K562 (cell line): ENCODE results near the gene RTL1. TPM values are rescaled to one million over a fixed set of nuclear protein-coding genes. Genes with fewer than 3 reads are reported as not detected.

Source experiments
- BRCA1 ChIP-seq, 2 experiments: fragments of 450-650 bp in 1 of 2; sonication (generic) in 1 of 2; formaldehyde crosslinking in 1 of 2; IDR thresholded peaks; 2 replicates each; pipeline versions ENCODE4 v1.5.0 to v1.6.1; 2017 to 2020; ENCODE audit warnings: mild to moderate bottlenecking in 1 of 2, missing genetic modification reagents in 1 of 2
- DACH1 ChIP-seq: fragments of 450-650 bp; IDR thresholded peaks from 2 replicates; pipeline ENCODE4 v1.6.1; 2018; ENCODE audit not compliant: partially characterized antibody
- EP300 ChIP-seq: IDR thresholded peaks from 2 replicates; pipeline ENCODE4 v1.6.1; 2012; ENCODE audit warnings: low read length, improper control_type of control experiment
- FIP1L1 ChIP-seq: fragments of 200-400 bp; formaldehyde crosslinking; IDR thresholded peaks from 2 replicates; pipeline ENCODE4 v1.6.1; 2018; ENCODE audit warnings: mild to moderate bottlenecking, low read depth, low read length; ENCODE audit not compliant: poor library complexity, severe bottlenecking
- KLF13 ChIP-seq: fragments of 450-650 bp; IDR thresholded peaks from 2 replicates; pipeline ENCODE4 v1.6.1; 2016; ENCODE audit warnings: missing genetic modification characterization, low read depth, mild to moderate bottlenecking, missing compliant biosample characterization, moderate library complexity, borderline replicate concordance
- MECOM ChIP-seq: fragments of 250-450 bp; sonication (Bioruptor Pico); IDR thresholded peaks from 2 replicates; pipeline ENCODE4 v1.8.0; 2022; ENCODE audit warnings: inconsistent platforms
- NFXL1 ChIP-seq: fragments of 450-650 bp; formaldehyde crosslinking; IDR thresholded peaks from 2 replicates; pipeline ENCODE4 v1.4.0; 2021; ENCODE audit warnings: mild to moderate bottlenecking
- NR1H2 ChIP-seq: sonication (generic); formaldehyde crosslinking; IDR thresholded peaks from 2 replicates; pipeline ENCODE4 v1.4.0; 2020; ENCODE audit warnings: mild to moderate bottlenecking, missing genetic modification reagents
- POLR2A ChIP-seq: fragments of 450-650 bp; conservative IDR thresholded peaks from 2 replicates; pipeline ENCODE4 v1.6.1; 2016
- RAD21 ChIP-seq, 2 experiments: fragments of 250-450 bp in 1 of 2; fragments of 450-650 bp in 1 of 2; sonication (Bioruptor Pico) in 1 of 2; formaldehyde crosslinking in 1 of 2; IDR thresholded peaks in 1 of 2; conservative IDR thresholded peaks in 1 of 2; 2 replicates each; pipeline versions ENCODE4 v1.4.0 to v1.8.0; 2020 to 2022; ENCODE audit warnings: mild to moderate bottlenecking in 2 of 2, moderate library complexity in 1 of 2
- SIRT6 ChIP-seq: IDR thresholded peaks from one replicate; pipeline ENCODE4 v1.6.1; 2012; ENCODE audit warnings: low read depth, mild to moderate bottlenecking, control low read depth, inconsistent platforms, low read length, moderate library complexity
- SUPT5H ChIP-seq: fragments of 450-650 bp; IDR thresholded peaks from 2 replicates; pipeline ENCODE4 v1.6.1; 2016
- TAF9B ChIP-seq: fragments of 450-650 bp; IDR thresholded peaks from 2 replicates; pipeline ENCODE4 v1.6.1; 2018; ENCODE audit warnings: mild to moderate bottlenecking; ENCODE audit not compliant: partially characterized antibody
- TCF7 ChIP-seq: sonication (generic); IDR thresholded peaks from 2 replicates; pipeline ENCODE4 v1.6.1; 2016; ENCODE audit warnings: antibody characterized with exemption, borderline replicate concordance
- TCF7L2 ChIP-seq: fragments of 150-350 bp; IDR thresholded peaks from 2 replicates; pipeline ENCODE4 v1.6.1; 2016; ENCODE audit warnings: low read depth, mild to moderate bottlenecking, low read length, moderate library complexity
- WHSC1 ChIP-seq: IDR thresholded peaks from one replicate; pipeline ENCODE4 v1.6.1; 2012; ENCODE audit warnings: low read length, control low read depth, inconsistent platforms
- ZNF165 ChIP-seq: fragments of 250-450 bp; sonication (Bioruptor Pico); IDR thresholded peaks from 2 replicates; pipeline ENCODE4 v1.4.0; 2020; ENCODE audit warnings: borderline replicate concordance
- ZNF695 ChIP-seq: fragments of 450-650 bp; formaldehyde crosslinking; IDR thresholded peaks from 2 replicates; pipeline ENCODE4 v1.4.0; 2020; ENCODE audit warnings: mild to moderate bottlenecking, moderate library complexity
- ZNF75A ChIP-seq: fragments of 450-650 bp; formaldehyde crosslinking; IDR thresholded peaks from 2 replicates; pipeline ENCODE4 v1.4.0; 2020; ENCODE audit warnings: mild to moderate bottlenecking
- polyA plus RNA-seq, 8 experiments: library from polyadenylated mRNA; depleted of rRNA in 4 of 8; stranded (reverse) in 5 of 8; unstranded in 3 of 8; fragments of >200 nt; fragmentation: Nextera tagmentation in 2 of 8; fragmentation: Illumina TruSeq in 1 of 8; extraction: Ambion mirVana in 2 of 8; extraction: Trizol in 1 of 8; gene quantifications; 2 replicates each; pipeline versions ENCODE4 v1.2.1 to v1.2.3, GENCODE V29; 2011 to 2014; ENCODE audit warnings: inconsistent platforms in 1 of 8, missing spikeins in 1 of 8
- total RNA-seq, 7 experiments: library from RNA; depleted of rRNA in 6 of 7; stranded (reverse); fragments of >200 nt in 6 of 7; fragmentation: Illumina TruSeq in 2 of 7; extraction: Trizol in 2 of 7; gene quantifications; 2 replicates each; pipeline versions ENCODE4 v1.2.1 to v1.2.3, GENCODE V29; 2011 to 2021; ENCODE audit warnings: low replicate concordance in 1 of 7
- TF ChIP-seq, protein P1 (sequence below): sonication (generic); formaldehyde crosslinking; IDR thresholded peaks from 2 replicates; pipeline ENCODE4 v1.9.0; 2022; ENCODE audit warnings: mild to moderate bottlenecking, missing genetic modification reagents
- TF ChIP-seq, protein P2 (sequence below): fragments of 250-450 bp; sonication (Bioruptor Pico); IDR thresholded peaks from 2 replicates; pipeline ENCODE4 v1.8.0; 2021; ENCODE audit warnings: moderate library complexity, mild to moderate bottlenecking, inconsistent platforms
- TF ChIP-seq, protein P3 (sequence below): fragments of 250-450 bp; sonication (Bioruptor Pico); IDR thresholded peaks from 2 replicates; pipeline ENCODE4 v1.8.0; 2022; ENCODE audit warnings: inconsistent platforms, mild to moderate bottlenecking, moderate library complexity, borderline replicate concordance
- TF ChIP-seq, protein P4 (sequence below): fragments of 450-650 bp; IDR thresholded peaks from 2 replicates; pipeline ENCODE4 v1.6.1; 2016; ENCODE audit warnings: antibody characterized with exemption
- TF ChIP-seq, protein P5 (sequence below): fragments of 450-650 bp; formaldehyde crosslinking; IDR thresholded peaks from 2 replicates; pipeline ENCODE4 v1.4.0; 2020; ENCODE audit warnings: mild to moderate bottlenecking, moderate library complexity

The RTL1 gene
- total and polyA plus RNA-seq, 9 of the 15 experiments (the other 6 are each of a cell fraction or from before 2014, with no cell fraction given) = not detected

DNA sequence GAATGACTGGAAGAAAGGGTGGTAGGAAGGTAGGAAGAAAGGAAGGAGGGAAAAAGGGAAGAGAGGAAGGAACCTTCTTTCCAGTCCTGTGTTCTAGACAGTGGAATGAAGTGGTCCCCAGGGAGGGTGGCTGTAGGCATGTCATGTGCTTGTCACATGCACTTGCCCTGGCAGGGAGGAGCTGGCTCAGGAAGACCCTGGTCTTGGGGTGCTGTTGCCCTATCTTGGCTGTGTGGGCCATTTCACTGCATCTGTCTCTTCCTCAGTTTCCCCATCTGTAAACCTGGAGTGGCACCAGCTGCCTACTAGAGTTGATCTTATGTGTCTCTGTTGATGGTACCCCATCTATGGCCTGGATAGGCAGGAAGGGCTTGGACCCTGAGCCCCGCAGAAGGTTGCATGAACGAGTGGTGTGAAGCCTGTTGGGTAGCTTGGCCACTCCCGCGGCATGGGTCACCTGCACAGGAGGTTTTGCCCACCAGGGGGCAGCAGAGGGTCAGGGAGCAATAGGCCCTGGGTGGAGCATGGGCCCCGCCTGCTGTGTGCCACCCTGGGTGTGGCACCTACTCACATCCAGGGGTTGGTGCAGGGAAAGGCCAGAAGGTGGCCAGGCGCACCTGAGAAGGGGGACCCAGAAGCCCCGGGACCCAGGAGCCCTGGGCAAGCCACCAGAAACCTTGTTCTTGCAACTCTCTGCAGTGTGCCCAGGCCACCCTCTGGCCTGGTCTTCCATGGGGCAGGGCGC, 52.5 kb downstream of the RTL1 start (continued):
- no peak for TF ChIP-seq TAF9B
- TF ChIP-seq ZNF695 (CRISPR knock-in tag) = no peak
- TF ChIP-seq, protein P1, sequence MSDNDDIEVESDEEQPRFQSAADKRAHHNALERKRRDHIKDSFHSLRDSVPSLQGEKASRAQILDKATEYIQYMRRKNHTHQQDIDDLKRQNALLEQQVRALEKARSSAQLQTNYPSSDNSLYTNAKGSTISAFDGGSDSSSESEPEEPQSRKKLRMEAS = 0 out of 2 replicates have a peak, but pooled peaks have one; percentile 17
- TF ChIP-seq MECOM (CRISPR knock-in tag) = no peak
- TF ChIP-seq BRCA1 (IDR thresholded peaks at IDR 0.05) = no peak
- TF ChIP-seq BRCA1 (CRISPR knock-in tag; IDR thresholded peaks at IDR 0.05) = no peak
- no peak for TF ChIP-seq WHSC1
- no peak for TF ChIP-seq SIRT6
- no peak for TF ChIP-seq NR1H2 (CRISPR knock-in tag)
- 0 out of 2 replicates have a peak, but pooled peaks have one; percentile 4 for TF ChIP-seq ZNF165 (CRISPR knock-in tag)
- TF ChIP-seq, protein P2, sequence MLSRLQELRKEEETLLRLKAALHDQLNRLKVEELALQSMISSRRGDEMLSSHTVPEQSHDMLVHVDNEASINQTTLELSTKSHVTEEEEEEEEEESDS (CRISPR knock-in tag) = no peak
- no peak for TF ChIP-seq POLR2A
- no peak for TF ChIP-seq SUPT5H
- no peak for TF ChIP-seq KLF13 (tag)
- TF ChIP-seq ZNF75A (CRISPR knock-in tag) = no peak
- no peak for TF ChIP-seq TCF7L2
- TF ChIP-seq, protein P3, sequence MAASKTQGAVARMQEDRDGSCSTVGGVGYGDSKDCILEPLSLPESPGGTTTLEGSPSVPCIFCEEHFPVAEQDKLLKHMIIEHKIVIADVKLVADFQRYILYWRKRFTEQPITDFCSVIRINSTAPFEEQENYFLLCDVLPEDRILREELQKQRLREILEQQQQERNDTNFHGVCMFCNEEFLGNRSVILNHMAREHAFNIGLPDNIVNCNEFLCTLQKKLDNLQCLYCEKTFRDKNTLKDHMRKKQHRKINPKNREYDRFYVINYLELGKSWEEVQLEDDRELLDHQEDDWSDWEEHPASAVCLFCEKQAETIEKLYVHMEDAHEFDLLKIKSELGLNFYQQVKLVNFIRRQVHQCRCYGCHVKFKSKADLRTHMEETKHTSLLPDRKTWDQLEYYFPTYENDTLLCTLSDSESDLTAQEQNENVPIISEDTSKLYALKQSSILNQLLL = no peak
- no peak for TF ChIP-seq DACH1
- TF ChIP-seq, protein P4, sequence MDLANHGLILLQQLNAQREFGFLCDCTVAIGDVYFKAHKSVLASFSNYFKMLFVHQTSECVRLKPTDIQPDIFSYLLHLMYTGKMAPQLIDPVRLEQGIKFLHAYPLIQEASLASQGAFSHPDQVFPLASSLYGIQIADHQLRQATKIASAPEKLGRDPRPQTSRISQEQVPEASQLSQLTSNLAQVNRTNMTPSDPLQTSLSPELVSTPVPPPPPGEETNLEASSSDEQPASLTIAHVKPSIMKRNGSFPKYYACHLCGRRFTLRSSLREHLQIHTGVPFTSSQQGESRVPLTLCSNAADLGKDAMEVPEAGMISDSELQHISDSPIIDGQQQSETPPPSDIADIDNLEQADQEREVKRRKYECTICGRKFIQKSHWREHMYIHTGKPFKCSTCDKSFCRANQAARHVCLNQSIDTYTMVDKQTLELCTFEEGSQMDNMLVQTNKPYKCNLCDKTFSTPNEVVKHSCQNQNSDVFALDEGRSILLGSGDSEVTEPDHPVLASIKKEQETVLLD = no peak
- TF ChIP-seq NFXL1 (CRISPR knock-in tag) = no peak
- TF ChIP-seq EP300 = no peak
- peak; percentile 72 to 89 for TF ChIP-seq RAD21 (CRISPR knock-in tag; conservative IDR thresholded peaks at IDR 0.05 in 1 of 2, IDR thresholded peaks at IDR 0.05 in 1 of 2)
- TF ChIP-seq, protein P5, sequence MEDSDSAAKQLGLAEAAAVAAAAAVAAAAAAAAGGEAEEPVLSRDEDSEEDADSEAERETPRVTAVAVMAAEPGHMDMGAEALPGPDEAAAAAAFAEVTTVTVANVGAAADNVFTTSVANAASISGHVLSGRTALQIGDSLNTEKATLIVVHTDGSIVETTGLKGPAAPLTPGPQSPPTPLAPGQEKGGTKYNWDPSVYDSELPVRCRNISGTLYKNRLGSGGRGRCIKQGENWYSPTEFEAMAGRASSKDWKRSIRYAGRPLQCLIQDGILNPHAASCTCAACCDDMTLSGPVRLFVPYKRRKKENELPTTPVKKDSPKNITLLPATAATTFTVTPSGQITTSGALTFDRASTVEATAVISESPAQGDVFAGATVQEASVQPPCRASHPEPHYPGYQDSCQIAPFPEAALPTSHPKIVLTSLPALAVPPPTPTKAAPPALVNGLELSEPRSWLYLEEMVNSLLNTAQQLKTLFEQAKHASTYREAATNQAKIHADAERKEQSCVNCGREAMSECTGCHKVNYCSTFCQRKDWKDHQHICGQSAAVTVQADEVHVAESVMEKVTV = peak; percentile 69
- TF ChIP-seq FIP1L1 = no peak
- TF ChIP-seq TCF7 = no peak
